ENCODE measurements around the gene MAMDC2. TPM values are rescaled to one million over a fixed set of nuclear protein-coding genes. Genes with fewer than 3 reads are reported as not detected.
"Not testable (repeated sequence)": the region's sequence is repeated elsewhere in the genome, so short reads cannot be mapped to it uniquely, and the experiment has no call there.

Gene MAMDC2
- total RNA-seq, 2 experiments from 2014 or later: not detected

GRCh38 chr9:70232476-70232875, 188.8 kb downstream of the MAMDC2 start:
- ChIA-PET CTCF (no interaction called here), POLR2A (no interaction called here)

GRCh38 chr9:70234208-70234607, 190.6 kb downstream of the MAMDC2 start:
- CTCF ChIA-PET, POLR2A ChIA-PET: not testable (repeated sequence)

GRCh38 chr9:70245952-70246351, 202.3 kb downstream of the MAMDC2 start:
- POLR2A ChIA-PET, CTCF ChIA-PET: not testable (repeated sequence)

GRCh38 chr9:70250221-70250620, 206.6 kb downstream of the MAMDC2 start:
- ChIA-PET POLR2A (no interaction called here), CTCF (no interaction called here)

GRCh38 chr9:70255486-70255885, 211.8 kb downstream of the MAMDC2 start:
- CTCF ChIA-PET: no interaction called here
- POLR2A ChIA-PET: no interaction called here

GRCh38 chr9:70256123-70256551, 212.5 kb downstream of the MAMDC2 start:
- CTCF ChIA-PET: no interaction called here
- POLR2A ChIA-PET: no interaction called here

- ChIA-PET POLR2A (interaction anchor here (0.8 to 1.5 kb wide), 3 partner anchors 155 to 162 kb away, joined by 4 to 7 read pairs (median 4); partner anchors contain the start of gene KLF9), CTCF (no interaction called here)
Measured at GRCh38 chr9:70257502-70257901, 213.9 kb downstream of the MAMDC2 start.

GRCh38 chr9:70257991-70258691, 214.5 kb downstream of the MAMDC2 start:
- ChIA-PET POLR2A (interaction anchor here (0.8 to 1.5 kb wide), 3 partner anchors 154 to 161 kb away, joined by 4 to 7 read pairs (median 4); partner anchors contain the start of gene KLF9), CTCF (no interaction called here)

- ChIA-PET CTCF (no interaction called here), POLR2A (interaction anchor here (1.5 kb wide), 2 partner anchors 155 to 160 kb away, joined by 4 to 7 read pairs; partner anchors contain the start of gene KLF9)
Measured at GRCh38 chr9:70258692-70259511, 215.3 kb downstream of the MAMDC2 start, which contains the start of gene SMC5. Gene SMC5, plus strand, starts transcription at chr9:70258978. Its CDS starts 101 bp downstream, at chr9:70259079.

GRCh38 chr9:70259512-70259802, 215.8 kb downstream of the MAMDC2 start:
- CTCF ChIA-PET: no interaction called here
- POLR2A ChIA-PET: no interaction called here

GRCh38 chr9:70260007-70260443, 216.4 kb downstream of the MAMDC2 start:
- ChIA-PET POLR2A (interaction anchor here (0.6 kb wide), 1 partner anchor 12 kb away, joined by 3 read pairs; no protein-coding TSS in a partner anchor), CTCF (no interaction called here)

- POLR2A ChIA-PET: no interaction called here
- CTCF ChIA-PET: no interaction called here
Measured at GRCh38 chr9:70260606-70261005, 217.0 kb downstream of the MAMDC2 start.

GRCh38 chr9:70261131-70261870, 217.7 kb downstream of the MAMDC2 start:
- ChIA-PET POLR2A (no interaction called here), CTCF (no interaction called here)

- CTCF ChIA-PET: interaction anchor here (1.3 kb wide), 1 partner anchor 340 kb away, joined by 3 read pairs; no protein-coding TSS in a partner anchor
Measured at GRCh38 chr9:70262366-70262765, 218.7 kb downstream of the MAMDC2 start.

GRCh38 chr9:70262948-70263347, 219.3 kb downstream of the MAMDC2 start:
- POLR2A ChIA-PET: interaction anchor here (0.6 to 0.9 kb wide), 2 partner anchors 40 to 151 kb away, joined by 3 read pairs; partner anchors contain the start of gene KLF9
- CTCF ChIA-PET: interaction anchor here (1.3 kb wide), 1 partner anchor 340 kb away, joined by 3 read pairs; no protein-coding TSS in a partner anchor

More at GRCh38 chr9:70262366-70262765, 218.7 kb downstream of the MAMDC2 start:
- POLR2A ChIA-PET: interaction anchor here (0.6 kb wide), 1 partner anchor 40 kb away, joined by 3 read pairs; no protein-coding TSS in a partner anchor

GRCh38 chr9:70263421-70263820, 219.8 kb downstream of the MAMDC2 start:
- ChIA-PET CTCF (interaction anchor here (1.3 kb wide), 1 partner anchor 339 kb away, joined by 3 read pairs; no protein-coding TSS in a partner anchor), POLR2A (interaction anchor here (0.9 kb wide), 1 partner anchor 151 kb away, joined by 3 read pairs; the partner anchor contains the start of gene KLF9)
